AML-193 (cell line): ENCODE measurements around the gene KCTD19.
"Not testable (repeated sequence)": the region's sequence is repeated elsewhere in the genome, so short reads cannot be mapped to it uniquely, and the experiment has no call there.

Source experiments
- DNase-seq, 2 experiments: peaks; one replicate each; lab custom pipeline; 2025; lab: John Stamatoyannopoulos, UW

Gene KCTD19

GRCh38 chr16:67326472-67327309 is at the start of gene KCTD19, which contains the start of gene LRRC36:
TSS of gene KCTD19 (minus strand) at chr16:67326741. CDS start at chr16:67326707, 34 bp downstream.
TSS of gene LRRC36 (plus strand) at chr16:67326815. CDS start at chr16:67326863, 48 bp downstream.
- DNase-seq: no peak

- not testable (repeated sequence) for DNase-seq
Observed at GRCh38 chr16:67376012-67376411, 49.5 kb upstream of the KCTD19 start.

- DNase-seq: peak; percentile 35 to 59
Observed at GRCh38 chr16:67372664-67373063, 46.1 kb upstream of the KCTD19 start.

- DNase-seq: no peak
Observed at GRCh38 chr16:67370661-67371060, 44.1 kb upstream of the KCTD19 start.

GRCh38 chr16:67364600-67365235 is 38.2 kb upstream of the KCTD19 start:
- DNase-seq: peak; percentile 51

GRCh38 chr16:67361038-67361437 is 34.5 kb upstream of the KCTD19 start:
- DNase-seq: no peak

- DNase-seq: not testable (repeated sequence)
Observed at GRCh38 chr16:67359540-67360269, 33.2 kb upstream of the KCTD19 start.

GRCh38 chr16:67357561-67357960 is 31.0 kb upstream of the KCTD19 start:
- DNase-seq: no peak

DNA sequence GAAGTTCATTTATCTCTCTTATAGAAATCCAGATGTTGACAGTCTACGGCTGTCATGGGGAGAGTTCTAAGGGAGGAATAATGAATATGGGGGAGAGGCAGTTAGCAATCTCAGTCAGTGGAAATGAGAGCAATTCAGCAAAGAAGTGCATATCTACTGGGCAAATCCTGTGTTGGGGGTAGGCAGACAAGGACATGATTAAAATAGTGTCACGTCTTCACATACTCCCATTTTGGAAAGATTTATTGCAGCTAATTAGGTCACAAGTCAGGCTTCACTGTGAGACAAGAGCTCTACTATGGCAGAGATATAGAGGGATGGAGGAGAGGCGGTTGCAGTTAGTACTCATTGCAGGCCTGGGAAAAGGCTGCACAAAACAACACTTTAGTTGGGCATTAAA is 29.9 kb upstream of the KCTD19 start:
- no peak for DNase-seq

GRCh38 chr16:67352463-67352862 is 25.9 kb upstream of the KCTD19 start:
- not testable (repeated sequence) for DNase-seq

DNA sequence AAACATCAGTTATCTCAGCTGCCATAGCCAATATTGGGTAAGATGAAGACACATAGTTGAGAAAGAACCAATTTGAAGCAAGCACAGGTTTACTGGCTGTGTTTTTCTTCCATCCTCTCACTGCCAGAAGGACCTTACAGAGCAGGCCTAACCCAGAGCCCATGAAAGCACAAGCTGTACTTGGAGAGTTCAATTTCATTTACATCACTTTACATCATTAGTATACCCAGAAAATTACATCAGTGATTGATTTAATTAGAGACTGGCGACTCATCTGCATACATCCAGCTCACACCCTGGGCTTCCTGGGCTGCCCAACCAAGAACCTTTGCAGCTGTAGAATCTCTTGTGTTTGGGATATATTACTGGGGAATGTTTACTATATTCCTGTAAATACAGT is 23.8 kb upstream of the KCTD19 start:
- DNase-seq: no peak

GRCh38 chr16:67349172-67349571 is 22.6 kb upstream of the KCTD19 start:
- peak; percentile 55 to 58 for DNase-seq

DNA sequence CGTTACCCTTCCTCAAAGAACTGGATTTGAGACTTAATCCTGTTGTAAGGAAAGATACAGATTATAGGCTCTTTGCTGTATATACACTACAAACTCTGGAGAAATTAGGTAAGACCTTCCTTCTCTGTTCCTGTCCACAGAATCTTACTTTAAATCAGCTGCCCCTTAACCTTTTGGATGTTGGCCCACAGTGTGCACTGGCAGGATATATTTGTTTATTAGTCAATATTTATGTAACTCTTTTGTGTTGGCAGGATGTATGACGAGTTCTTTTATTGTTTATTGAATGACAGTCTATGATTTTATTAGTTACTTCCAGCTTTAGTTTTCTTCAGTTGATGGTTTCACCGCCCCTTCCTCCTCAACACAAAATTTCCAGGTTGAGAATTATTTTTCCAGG is 19.8 kb upstream of the KCTD19 start:
- DNase-seq: no peak

DNA sequence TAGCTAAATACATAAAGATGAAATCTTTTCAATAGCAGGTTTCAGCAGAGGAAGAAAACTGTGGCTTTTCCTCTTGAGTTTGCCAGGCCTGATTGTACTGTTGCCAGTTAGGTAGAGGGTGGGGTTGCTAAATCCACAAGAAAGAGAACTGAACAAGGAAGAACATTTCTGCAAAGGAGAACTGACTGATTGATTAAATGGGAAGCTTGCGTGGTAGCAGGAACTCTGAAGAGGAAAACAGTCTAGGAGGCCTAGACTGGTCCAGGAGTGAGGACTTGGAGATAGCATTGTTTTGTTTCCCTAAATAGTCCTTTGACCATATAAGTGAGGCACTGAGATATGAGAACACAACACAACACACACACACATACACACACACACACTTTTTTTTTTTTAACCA is 18.9 kb upstream of the KCTD19 start:
- no peak for DNase-seq

DNA sequence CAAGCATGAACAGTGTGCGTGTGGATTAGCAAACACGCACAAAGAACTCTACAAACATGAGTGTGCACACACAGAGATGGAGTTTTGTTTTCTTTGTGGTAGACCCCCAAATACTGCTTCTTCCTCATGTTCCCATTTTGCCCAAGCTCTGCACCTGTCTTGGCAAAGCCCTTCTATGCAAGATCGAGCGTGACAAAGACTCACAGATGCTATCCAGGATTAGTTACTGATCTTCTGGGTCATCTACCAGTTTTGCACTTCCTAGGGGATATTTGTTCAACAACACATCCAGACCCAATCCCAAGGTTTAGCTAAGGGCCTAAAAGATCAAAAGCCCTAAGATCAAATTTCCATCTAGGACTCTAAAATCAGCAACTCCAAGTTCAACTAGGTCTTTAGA is 16.1 kb upstream of the KCTD19 start:
- no peak for DNase-seq

DNA sequence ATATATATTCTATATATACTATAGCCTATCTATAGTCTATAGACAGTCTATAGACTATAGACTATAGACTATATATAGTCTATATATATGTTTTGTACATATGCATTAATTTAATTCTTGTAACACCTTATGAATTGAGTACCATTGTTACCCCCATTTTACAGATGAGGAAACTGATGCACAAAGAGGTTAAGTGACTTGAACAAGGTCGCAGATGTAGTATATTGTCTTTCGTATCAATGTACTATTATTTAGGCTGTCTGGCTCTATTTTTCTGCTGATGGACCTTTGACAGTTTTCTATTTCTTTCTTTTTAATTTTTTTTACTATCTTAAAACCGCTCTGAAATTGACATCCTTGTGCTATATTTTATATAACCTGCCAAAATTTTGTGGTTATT is 14.7 kb upstream of the KCTD19 start:
- DNase-seq: no peak

DNA sequence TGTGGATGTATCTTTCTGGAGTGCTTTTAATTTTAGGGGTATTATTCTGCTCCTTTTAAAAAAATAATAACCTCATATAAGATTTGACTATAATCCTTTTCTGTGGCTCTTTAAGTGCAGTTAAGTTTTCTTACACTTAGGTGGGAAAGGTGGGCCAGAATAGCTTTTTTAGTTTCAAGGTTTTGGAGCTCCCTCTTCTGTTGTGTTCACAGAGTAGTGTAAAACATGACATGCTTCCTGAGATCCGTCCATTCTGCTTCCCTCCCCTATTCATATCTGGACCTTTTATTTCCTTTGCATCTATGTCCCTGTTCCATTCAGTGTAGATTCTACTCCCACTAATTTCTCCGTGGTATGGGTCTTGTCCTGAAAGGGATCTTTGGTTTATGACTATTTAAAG is 12.9 kb upstream of the KCTD19 start:
- DNase-seq: peak in 1 of 2 experiments; percentile 9

DNA sequence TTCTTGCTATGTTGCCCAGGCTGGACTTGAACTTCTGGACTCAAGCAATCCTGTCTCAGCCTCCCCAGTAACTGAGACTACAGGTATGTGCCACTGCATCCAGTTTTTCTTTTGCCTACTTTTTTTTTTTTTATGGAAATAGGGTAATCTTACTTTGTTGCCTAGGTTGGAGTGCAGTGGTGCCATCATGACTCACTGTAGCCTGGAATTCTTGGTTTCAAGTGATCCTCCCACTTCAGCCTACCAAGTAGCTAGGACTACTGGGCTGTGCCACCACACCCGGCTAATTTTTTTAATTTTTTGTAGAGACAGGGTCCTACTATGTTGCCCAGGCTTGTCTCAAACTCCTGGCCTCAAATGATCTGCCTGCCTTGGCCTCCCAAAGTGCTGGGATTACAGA is 10.1 kb upstream of the KCTD19 start:
- DNase-seq: no peak

DNA sequence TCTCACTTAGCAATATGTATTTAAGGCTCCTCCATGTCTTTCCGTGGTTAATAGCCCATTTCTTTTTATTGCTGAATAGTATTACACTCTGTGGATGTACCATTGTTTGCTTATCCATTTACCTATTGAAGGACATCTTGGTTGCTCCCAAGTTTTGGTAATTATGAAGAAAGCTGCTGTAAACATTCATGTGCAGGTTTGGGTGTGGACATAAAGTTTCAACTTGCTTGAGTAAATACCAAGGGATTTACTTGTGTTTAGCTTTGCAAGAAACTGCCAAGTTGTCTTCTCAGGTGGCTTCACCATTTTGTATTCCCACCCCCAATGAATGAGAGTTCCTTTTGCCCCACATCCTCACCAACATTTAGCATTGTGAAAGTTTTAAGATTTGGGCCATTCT is 9.6 kb upstream of the KCTD19 start:
- no peak for DNase-seq

DNA sequence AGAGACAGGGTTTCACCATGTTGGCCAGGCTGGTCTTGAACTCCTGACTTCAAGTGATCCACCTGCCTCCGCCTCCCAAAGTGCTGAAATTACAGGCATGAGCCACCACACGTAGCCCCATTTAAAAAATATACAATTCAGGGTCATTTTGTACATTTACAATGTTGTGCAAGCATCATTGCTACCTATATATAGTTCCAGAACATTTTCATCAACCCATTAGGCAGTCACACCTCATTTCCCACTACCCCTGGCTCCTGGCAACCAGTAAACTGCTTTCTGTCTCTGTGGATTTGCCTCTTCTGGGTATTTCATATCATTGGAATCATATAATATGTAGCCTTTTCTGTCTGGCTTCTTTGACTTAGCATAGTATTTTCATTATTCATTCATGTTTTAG is 6.8 kb upstream of the KCTD19 start:
- DNase-seq: no peak

DNA sequence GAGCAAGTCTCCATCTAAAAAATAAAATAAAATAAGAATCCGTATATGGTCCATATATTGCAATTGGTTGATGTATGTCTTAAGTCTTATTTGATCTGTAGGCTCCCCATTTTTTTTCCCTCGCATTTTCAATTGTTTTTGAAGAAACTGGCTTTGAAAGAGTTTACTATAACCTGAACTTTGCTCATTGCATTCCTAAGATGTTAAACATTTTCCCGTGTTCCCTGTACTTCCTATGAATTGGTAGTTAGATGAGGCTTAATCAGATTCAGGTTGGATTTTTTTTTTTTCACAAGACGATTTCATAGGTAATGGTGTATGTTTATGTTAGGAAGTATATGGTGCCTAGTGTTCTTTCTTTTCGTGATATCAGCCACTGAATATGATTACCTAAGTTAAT is 3.4 kb upstream of the KCTD19 start:
- DNase-seq: no peak

DNA sequence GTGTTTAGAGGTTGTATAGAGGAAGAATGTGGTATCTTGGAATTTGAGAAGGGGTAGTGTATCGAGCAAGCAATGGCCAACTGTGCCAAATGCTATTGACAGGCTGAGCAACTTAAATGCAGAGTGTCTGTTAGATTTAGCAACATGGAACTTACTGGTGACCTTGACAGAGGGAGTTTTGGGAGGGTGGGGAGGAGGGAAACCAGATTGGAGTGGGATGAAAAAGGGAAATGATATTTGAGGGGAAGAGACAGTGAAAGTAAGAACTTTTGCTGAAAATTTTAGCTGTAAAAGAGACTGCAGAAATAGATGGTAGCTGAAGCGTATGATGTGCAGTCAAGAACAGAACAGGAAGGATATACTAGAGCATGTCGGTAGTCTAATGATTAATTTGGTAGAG is 1.2 kb upstream of the KCTD19 start:
- DNase-seq: no peak

GRCh38 chr16:67326115-67326471 is 448 bp downstream of the KCTD19 start:
- DNase-seq: no peak
